GM18507 (cell line): Measurements from ENCODE around the gene NSUN5.
"Not testable (repeated sequence)": the region's sequence is repeated elsewhere in the genome, so short reads cannot be mapped to it uniquely, and the experiment has no call there.

Source experiments
- DNase-seq: peaks from one replicate; pipeline ENCODE4 v3.0.0; 2011; ENCODE audit warnings: low read depth; ENCODE audit not compliant: insufficient read length; ENCODE audit errors: extremely low spot score
- FAIRE-seq: peaks from 2 replicates; lab custom pipeline; 2011; peaks lifted over from hg19 to GRCh38; lab: Jason Lieb, UNC

NSUN5 gene

GRCh38 chr7:73327922-73328321 lies 19.3 kb upstream of the NSUN5 start, which contains the start of the genes FKBP6 and TRIM50:
TSS of gene FKBP6 (plus strand) at chr7:73328161. CDS start at chr7:73328429, 268 bp downstream.
TSS of gene TRIM50 (minus strand) at chr7:73328082. CDS start at chr7:73324787, 3,295 bp downstream.
- not testable (repeated sequence) for FAIRE-seq, DNase-seq

- not testable (repeated sequence) for DNase-seq, FAIRE-seq
These were observed 18.8 kb upstream of the NSUN5 start for GRCh38 chr7:73327449-73327848.

DNA sequence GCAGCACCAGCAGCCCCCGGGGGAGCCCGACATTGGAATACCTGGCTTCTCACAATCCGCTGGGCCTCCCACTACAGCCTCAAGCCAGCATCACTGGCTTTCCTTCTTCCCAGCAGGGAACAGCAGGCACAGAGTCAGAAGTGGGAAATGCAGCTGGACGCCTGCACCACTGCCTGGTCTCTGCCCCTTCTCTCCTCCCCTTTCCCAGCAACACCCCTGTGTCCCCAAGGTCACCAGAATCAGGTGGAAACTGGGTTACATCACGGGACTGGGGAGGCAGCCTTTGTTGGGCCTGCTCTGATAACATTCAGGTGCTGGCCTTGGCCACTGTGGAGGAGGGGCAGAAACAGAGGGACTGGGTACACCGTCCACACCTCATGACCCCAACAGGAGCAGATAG lies 16.8 kb upstream of the NSUN5 start:
- DNase-seq, FAIRE-seq: not testable (repeated sequence)

DNA sequence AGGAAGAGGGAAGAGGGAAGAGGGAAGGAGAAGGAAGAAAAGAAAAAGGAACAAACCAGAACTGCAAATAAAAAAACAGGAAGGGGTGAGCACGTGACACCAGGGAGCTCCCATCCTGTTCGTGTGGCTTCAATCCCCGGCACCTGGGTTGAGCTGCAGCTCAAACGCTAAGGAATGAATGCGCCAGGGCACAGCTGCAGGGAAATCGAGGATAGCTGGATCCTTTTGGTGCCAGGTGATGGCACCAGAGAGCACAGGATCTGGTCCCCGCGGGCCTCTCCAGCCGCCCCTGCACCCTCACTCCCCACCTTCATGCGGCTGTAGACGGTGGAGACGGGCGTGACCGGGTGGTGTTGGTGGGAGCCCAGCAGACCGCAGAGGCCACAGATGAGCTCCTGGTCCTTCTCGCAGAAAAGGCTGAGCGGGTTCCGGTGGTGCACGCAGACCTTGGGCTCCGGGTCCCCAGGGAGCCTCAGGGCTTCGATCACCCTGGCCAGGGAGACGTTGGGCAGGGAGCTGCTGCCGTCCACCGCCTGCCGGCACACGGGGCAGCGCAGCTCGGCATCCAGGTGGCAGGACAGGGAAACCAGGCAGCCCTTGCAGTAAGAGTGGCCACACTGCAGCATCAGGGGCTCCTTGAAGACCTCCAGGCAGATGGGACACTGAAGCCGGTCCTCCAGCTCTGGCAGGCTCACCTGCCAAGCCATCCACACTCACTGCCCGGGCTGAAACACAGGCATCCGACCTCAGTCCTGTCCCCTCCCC lies 15.6 kb upstream of the NSUN5 start:
- not testable (repeated sequence) for FAIRE-seq
- peak; percentile 68 for DNase-seq

DNA sequence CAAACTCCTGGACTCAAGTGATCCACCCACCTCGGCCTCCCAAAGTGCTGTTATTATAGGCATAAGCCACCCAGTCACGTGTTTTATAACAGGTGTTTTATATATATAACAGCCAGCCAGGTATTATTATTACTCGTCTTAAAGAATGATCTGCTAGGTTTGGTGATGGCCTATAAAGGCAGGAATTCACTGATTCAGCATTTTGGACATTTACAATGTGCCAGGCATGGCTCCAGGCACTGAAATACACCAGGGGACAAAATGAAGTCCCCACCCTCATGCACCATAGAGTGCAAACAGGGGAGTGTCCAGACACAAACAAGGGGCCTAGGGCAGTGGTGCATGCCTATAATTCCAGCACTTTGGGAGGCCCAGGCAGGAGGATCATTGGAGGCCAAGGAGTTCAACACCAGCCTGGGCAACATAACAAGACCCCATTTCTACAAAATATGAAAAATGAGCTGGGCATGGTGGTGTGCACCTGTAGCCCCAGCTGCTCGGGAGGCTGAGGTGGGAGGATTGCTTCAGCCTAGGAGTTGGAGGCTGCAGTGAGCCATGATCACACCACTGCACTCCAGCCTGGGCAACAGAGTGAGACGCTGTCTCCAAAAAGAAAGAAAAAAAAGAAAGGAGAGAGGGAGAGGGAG lies 14.9 kb upstream of the NSUN5 start:
- DNase-seq, FAIRE-seq: not testable (repeated sequence)

GRCh38 chr7:73320009-73320408 lies 11.4 kb upstream of the NSUN5 start:
- not testable (repeated sequence) for FAIRE-seq, DNase-seq

DNA sequence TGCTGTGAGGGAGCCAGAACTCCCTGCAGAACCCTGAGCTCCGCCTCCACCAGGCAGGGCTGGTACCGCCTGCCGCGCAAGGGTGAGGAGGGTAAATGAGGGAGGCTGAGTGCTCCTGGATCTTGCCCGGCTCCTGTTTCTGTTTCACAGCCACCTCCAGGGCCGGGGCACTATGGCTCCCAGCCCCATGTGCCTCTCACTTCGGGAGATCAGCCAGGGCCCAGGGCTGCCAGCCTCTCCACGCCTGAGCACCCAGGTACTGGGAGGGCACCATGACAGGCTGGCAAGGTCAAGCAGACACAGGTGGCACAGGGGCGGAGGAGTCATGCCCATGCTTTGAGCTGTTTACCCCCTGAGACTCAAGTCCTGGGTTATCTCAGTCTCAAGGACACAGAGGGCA lies 10.9 kb upstream of the NSUN5 start:
- not testable (repeated sequence) for FAIRE-seq, DNase-seq

- DNase-seq, FAIRE-seq: not testable (repeated sequence)
These were observed 10.1 kb upstream of the NSUN5 start for GRCh38 chr7:73318656-73319204.

DNA sequence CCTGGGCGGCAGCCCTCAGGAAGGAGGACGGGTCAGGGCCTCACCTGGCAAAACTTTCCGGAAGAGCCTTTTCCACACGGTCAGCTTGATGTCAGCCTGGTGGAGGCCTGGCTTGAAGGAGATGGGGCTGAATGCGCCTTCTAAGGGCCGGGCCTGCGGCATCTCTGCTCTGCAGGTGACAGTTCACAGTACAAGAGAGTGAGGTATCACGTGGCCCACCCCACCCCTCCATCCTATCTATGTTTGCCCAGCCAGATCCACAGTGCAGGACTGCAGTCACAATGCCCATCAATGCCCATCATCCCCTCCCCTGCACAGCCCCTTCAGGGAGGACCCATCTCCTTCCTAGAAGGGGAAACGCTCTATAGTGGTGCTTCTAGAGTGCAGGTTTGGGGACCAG lies 7.9 kb upstream of the NSUN5 start:
- no peak for FAIRE-seq
- DNase-seq = no peak

GRCh38 chr7:73314271-73314670 lies 5.6 kb upstream of the NSUN5 start:
- no peak for FAIRE-seq

GRCh38 chr7:73313521-73313906 lies 4.9 kb upstream of the NSUN5 start:
- DNase-seq = no peak
- FAIRE-seq = no peak

More at GRCh38 chr7:73314271-73314670, 5.6 kb upstream of the NSUN5 start:
- no peak for DNase-seq

GRCh38 chr7:73312831-73313520 lies 4.3 kb upstream of the NSUN5 start:
- FAIRE-seq (no peak), DNase-seq (no peak)

GRCh38 chr7:73311421-73311820 lies 2.8 kb upstream of the NSUN5 start:
- DNase-seq, FAIRE-seq: not testable (repeated sequence)

- FAIRE-seq (no peak), DNase-seq (no peak)
These were observed 457 bp downstream of the NSUN5 start for GRCh38 chr7:73308074-73308664.

DNA sequence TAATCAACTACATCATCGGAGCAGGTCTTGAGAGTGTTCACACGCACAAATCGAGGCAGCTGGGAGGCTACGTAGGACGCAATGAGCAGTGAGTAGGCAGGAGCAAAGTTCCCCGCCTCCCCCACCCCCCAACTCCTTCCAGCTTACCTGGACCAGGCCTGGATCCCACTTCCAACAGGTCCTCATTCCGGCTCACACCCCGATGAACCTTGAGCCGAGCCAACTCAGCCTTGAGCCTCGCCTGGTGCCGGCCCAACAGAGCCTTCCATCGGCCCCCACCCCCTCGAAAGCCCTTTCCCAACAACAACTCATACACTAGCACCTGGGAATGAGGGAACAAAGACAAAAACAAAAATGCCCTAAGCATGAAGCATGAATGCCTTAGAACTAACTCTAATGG lies 1.2 kb downstream of the NSUN5 start:
- DNase-seq (no peak), FAIRE-seq (no peak)

GRCh38 chr7:73304612-73305387 lies 3.8 kb downstream of the NSUN5 start:
- not testable (repeated sequence) for DNase-seq

GRCh38 chr7:73304071-73304470 lies 4.6 kb downstream of the NSUN5 start:
- FAIRE-seq = no peak
- no peak for DNase-seq

More at GRCh38 chr7:73304612-73305387, 3.8 kb downstream of the NSUN5 start:
- FAIRE-seq = not testable (repeated sequence)

DNA sequence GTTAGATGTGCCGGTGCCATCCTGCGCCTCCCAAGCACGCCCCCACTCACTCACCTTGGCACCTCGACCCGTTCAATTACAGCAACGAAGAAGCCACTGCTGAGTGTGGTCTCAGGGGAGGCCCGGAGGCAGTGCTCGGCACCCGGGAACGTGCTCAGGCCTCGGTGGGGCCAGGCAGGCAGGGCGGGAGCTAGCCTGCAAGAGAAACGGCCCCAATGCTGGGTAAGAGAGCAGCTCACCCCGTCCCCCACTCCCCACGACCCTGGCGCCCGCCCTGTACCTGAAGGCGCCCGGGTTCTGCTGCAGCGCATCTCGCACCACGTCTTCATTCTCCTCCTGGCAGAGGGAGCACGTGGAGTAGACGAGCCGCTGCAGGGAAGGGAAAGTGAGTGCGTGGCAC lies 5.1 kb downstream of the NSUN5 start:
- FAIRE-seq = no peak
- DNase-seq = no peak

- FAIRE-seq, DNase-seq: not testable (repeated sequence)
These were observed 5.8 kb downstream of the NSUN5 start for GRCh38 chr7:73302846-73303245.
